HG03469 (cell line): ENCODE measurements around the gene MIX23.

Source experiments
- ATAC-seq: cut with Tn5 transposase; IDR thresholded peaks from one replicate; pipeline ENCODE4 v1.9.1; 2021; ENCODE audit warnings: mild to moderate bottlenecking, moderate library complexity, moderate number of reproducible peaks; ENCODE audit not compliant: unreplicated experiment

The MIX23 gene

GRCh38 chr3:122353215-122353614 is 29.8 kb downstream of the MIX23 start:
- no peak for ATAC-seq

GRCh38 chr3:122351612-122352011 is 31.4 kb downstream of the MIX23 start:
- no peak for ATAC-seq

- no peak for ATAC-seq
These were observed 32.1 kb downstream of the MIX23 start for GRCh38 chr3:122350814-122351418.

GRCh38 chr3:122349171-122349570 is 33.9 kb downstream of the MIX23 start:
- no peak for ATAC-seq

- no peak for ATAC-seq
These were observed 39.4 kb downstream of the MIX23 start for GRCh38 chr3:122343654-122344053.

GRCh38 chr3:122342803-122343202 is 40.2 kb downstream of the MIX23 start:
- no peak for ATAC-seq

- ATAC-seq = no peak
These were observed 50.5 kb downstream of the MIX23 start for GRCh38 chr3:122332551-122332950.

GRCh38 chr3:122331886-122332285 is 51.1 kb downstream of the MIX23 start:
- ATAC-seq = no peak

GRCh38 chr3:122325769-122326168 is 57.3 kb downstream of the MIX23 start:
- no peak for ATAC-seq

- no peak for ATAC-seq
These were observed 58.1 kb downstream of the MIX23 start, which contains the start of gene CSTA for GRCh38 chr3:122324871-122325323. Gene CSTA (plus strand): TSS chr3:122325248. CDS start chr3:122325293, 45 bp downstream.

- ATAC-seq = no peak
These were observed 60.6 kb downstream of the MIX23 start for GRCh38 chr3:122322095-122323075.

- no peak for ATAC-seq
These were observed 64.4 kb downstream of the MIX23 start for GRCh38 chr3:122318620-122319019.

- ATAC-seq = no peak
These were observed 66.7 kb downstream of the MIX23 start for GRCh38 chr3:122316368-122316767.

GRCh38 chr3:122315619-122316018 is 67.4 kb downstream of the MIX23 start:
- no peak for ATAC-seq

- no peak for ATAC-seq
These were observed 68.7 kb downstream of the MIX23 start for GRCh38 chr3:122314228-122314876.

- ATAC-seq = no peak
These were observed 69.8 kb downstream of the MIX23 start for GRCh38 chr3:122313281-122313680.

- no peak for ATAC-seq
These were observed 70.2 kb downstream of the MIX23 start for GRCh38 chr3:122312826-122313225.

GRCh38 chr3:122310361-122310760 is 72.7 kb downstream of the MIX23 start:
- no peak for ATAC-seq
